Measurements from ENCODE around the gene NR4A1.

GRCh38 chr12:52089491-52089890 lies 38.2 kb downstream of the NR4A1 start:
- TF ChIP-seq, protein P1, sequence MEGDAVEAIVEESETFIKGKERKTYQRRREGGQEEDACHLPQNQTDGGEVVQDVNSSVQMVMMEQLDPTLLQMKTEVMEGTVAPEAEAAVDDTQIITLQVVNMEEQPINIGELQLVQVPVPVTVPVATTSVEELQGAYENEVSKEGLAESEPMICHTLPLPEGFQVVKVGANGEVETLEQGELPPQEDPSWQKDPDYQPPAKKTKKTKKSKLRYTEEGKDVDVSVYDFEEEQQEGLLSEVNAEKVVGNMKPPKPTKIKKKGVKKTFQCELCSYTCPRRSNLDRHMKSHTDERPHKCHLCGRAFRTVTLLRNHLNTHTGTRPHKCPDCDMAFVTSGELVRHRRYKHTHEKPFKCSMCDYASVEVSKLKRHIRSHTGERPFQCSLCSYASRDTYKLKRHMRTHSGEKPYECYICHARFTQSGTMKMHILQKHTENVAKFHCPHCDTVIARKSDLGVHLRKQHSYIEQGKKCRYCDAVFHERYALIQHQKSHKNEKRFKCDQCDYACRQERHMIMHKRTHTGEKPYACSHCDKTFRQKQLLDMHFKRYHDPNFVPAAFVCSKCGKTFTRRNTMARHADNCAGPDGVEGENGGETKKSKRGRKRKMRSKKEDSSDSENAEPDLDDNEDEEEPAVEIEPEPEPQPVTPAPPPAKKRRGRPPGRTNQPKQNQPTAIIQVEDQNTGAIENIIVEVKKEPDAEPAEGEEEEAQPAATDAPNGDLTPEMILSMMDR (IDR thresholded peaks at IDR 0.05) = no peak
- no peak for TF ChIP-seq POLR2A (IDR thresholded peaks at IDR 0.05)
